PC-9 (cell line): ENCODE results near the gene SLC5A1.

Source experiments
- EZH2 ChIP-seq: fragments of 200-600 bp; sonication (generic); IDR thresholded peaks from 2 replicates; pipeline ENCODE4 v1.8.0; 2017; ENCODE audit warnings: antibody characterized with exemption, low read depth
- TF ChIP-seq, protein P1 (sequence below): fragments of 200-600 bp; sonication (generic); conservative IDR thresholded peaks from 2 replicates; pipeline ENCODE4 v1.6.1; 2017; ENCODE audit warnings: mixed run types, antibody characterized with exemption, mild to moderate bottlenecking, moderate library complexity

DNA sequence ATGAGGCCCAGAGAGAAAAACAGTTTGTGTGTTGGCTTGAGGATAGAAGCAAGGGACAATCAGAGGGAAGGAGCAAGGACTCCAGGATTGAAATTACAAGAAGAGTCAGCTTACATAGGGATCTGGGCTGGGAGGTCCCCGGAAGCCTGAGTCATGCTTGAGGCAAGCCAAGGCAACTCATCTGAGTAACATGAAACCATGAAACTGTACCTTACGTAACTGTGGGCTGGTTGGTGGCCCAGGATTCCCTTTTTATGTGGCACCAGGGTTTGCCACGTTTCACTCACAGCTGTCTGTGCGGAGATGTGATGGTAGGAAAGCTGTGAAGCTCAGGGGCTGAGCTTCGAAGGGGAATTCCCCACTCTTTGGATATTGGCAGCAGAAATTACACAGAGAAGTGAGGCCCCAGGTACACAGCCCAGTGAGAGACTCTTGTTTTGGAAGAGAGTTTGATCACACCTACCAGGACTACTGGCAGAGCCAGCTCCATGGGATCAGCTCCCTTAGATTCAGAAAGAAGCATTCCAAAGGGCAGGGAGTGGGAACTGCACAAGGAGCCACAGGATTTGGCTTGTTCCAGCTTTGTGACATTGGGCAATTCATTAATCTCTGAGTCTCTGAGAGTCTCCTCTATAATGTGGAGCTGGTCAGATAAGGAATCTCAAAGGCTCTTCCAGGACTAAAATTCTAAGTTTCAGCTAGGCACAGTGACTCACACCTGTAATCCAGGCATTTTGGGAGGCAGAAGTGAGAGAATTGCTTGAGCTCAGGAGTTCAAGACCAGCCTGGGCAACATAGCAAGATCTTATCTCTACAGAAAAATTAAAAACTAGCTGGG, 7.8 kb downstream of the SLC5A1 start:
- TF ChIP-seq, protein P1, sequence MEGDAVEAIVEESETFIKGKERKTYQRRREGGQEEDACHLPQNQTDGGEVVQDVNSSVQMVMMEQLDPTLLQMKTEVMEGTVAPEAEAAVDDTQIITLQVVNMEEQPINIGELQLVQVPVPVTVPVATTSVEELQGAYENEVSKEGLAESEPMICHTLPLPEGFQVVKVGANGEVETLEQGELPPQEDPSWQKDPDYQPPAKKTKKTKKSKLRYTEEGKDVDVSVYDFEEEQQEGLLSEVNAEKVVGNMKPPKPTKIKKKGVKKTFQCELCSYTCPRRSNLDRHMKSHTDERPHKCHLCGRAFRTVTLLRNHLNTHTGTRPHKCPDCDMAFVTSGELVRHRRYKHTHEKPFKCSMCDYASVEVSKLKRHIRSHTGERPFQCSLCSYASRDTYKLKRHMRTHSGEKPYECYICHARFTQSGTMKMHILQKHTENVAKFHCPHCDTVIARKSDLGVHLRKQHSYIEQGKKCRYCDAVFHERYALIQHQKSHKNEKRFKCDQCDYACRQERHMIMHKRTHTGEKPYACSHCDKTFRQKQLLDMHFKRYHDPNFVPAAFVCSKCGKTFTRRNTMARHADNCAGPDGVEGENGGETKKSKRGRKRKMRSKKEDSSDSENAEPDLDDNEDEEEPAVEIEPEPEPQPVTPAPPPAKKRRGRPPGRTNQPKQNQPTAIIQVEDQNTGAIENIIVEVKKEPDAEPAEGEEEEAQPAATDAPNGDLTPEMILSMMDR = no peak
- TF ChIP-seq EZH2 = no peak
